Measurements from ENCODE around the gene RNF145. TPM values are rescaled to one million over a fixed set of nuclear protein-coding genes. Genes with fewer than 3 reads are reported as not detected.

Gene RNF145
- total and polyA plus RNA-seq, 2 donors (not counting 1 experiment from before 2014, with no cell fraction given) = 24.5 to 57.2 TPM

DNA sequence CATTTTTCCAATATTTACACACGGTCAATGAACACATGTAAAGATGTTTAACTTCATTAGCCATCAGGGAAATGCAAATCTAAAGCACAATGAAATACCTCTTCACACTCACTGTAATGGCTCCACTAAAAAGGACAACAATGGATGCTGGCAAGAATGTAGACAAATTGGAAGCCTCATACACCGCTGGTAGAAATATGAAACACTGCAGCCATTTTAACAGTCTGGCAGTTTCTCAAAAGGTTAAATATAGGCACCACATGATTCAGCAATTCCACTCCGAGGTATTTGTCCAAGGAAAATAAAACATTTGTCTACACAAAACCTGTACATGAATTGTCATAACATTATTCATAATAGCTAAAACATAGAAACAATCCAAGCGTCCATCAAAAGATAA is 20.0 kb downstream of the RNF145 start:
- H3K27ac Mint-ChIP-seq = no peak overlapping the region
- Histone ChIP-seq H2AFZ (ENCODE audit: insufficient read depth, low read depth, low read length, poor library complexity, severe bottlenecking) (no peak overlapping the region), H3K4me2 (replicated peaks; ENCODE audit: low read depth, low read length, poor library complexity, severe bottlenecking) (no peak overlapping the region), H3K36me3 (replicated peaks in 1 of 2; ENCODE audit: control extremely low read depth in 1 of 2, control insufficient read depth in 1 of 2, extremely low read depth in 1 of 2, insufficient read depth in 2 of 2, low read length in 1 of 2) (peaks cover 9 to 60% of the 10 kb centered on the region in 2 experiments), H3K4me3 (ENCODE audit: control extremely low read depth in 1 of 5, extremely low read depth in 1 of 5, insufficient read depth in 1 of 5, low read depth in 2 of 5, low read length in 4 of 5) (no peak overlapping the region), H3K79me2 (ENCODE audit: control insufficient read depth, insufficient read depth, low read length) (peaks cover 76% of the 10 kb centered on the region), H3K27ac (ENCODE audit: low read length in 2 of 2) (no peak overlapping the region), H3K9me3 (ENCODE audit: control extremely low read depth in 1 of 3, control insufficient read depth in 2 of 3, insufficient read depth in 1 of 3, low read length in 2 of 3) (no peaks in the 10 kb centered on the region), H3K27me3 (replicated peaks in 1 of 4; ENCODE audit: control extremely low read depth in 1 of 4, control insufficient read depth in 3 of 4, insufficient read depth in 4 of 4, low read length in 3 of 4) (no peaks in the 10 kb centered on the region), H3K4me1 (ENCODE audit: control insufficient read depth in 2 of 2, insufficient read depth in 2 of 2, low read length in 2 of 2) (peaks cover 9 to 12% of the 10 kb centered on the region in 2 donors), H3K9ac (ENCODE audit: low read length) (no peak overlapping the region), H4K20me1 (ENCODE audit: control insufficient read depth, insufficient read depth, low read length, poor library complexity, severe bottlenecking) (peaks cover 10% of the 10 kb centered on the region)
- no peaks in the 10 kb centered on the region for H3K27me3 Mint-ChIP-seq
- peaks cover 41% of the 10 kb centered on the region for H3K4me1 Mint-ChIP-seq
- CTCF ChIA-PET = interaction anchor here (1.4 to 4.8 kb wide), 2 partner anchors 10 to 32 kb away, joined by 3 to 21 read pairs; no protein-coding TSS in a partner anchor
- no peaks in the 10 kb centered on the region for H3K9me3 Mint-ChIP-seq (ENCODE audit: insufficient read depth)
- no peak for TF ChIP-seq EZH2 (IDR thresholded peaks at IDR 0.05; ENCODE audit: borderline replicate concordance, insufficient read depth, low read depth, low read length, poor library complexity, severe bottlenecking)
- TF ChIP-seq, protein P1, sequence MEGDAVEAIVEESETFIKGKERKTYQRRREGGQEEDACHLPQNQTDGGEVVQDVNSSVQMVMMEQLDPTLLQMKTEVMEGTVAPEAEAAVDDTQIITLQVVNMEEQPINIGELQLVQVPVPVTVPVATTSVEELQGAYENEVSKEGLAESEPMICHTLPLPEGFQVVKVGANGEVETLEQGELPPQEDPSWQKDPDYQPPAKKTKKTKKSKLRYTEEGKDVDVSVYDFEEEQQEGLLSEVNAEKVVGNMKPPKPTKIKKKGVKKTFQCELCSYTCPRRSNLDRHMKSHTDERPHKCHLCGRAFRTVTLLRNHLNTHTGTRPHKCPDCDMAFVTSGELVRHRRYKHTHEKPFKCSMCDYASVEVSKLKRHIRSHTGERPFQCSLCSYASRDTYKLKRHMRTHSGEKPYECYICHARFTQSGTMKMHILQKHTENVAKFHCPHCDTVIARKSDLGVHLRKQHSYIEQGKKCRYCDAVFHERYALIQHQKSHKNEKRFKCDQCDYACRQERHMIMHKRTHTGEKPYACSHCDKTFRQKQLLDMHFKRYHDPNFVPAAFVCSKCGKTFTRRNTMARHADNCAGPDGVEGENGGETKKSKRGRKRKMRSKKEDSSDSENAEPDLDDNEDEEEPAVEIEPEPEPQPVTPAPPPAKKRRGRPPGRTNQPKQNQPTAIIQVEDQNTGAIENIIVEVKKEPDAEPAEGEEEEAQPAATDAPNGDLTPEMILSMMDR (IDR thresholded peaks at IDR 0.05) = no peak
- 60% methylated on average over 1 of the region's 4 CpGs for WGBS (ENCODE audit: insufficient coverage)
- intact Hi-C loops (cut with micrococcal nuclease) = no loop called here
- ATAC-seq (ENCODE audit: low read depth) = no peak
- H3K4me3 Mint-ChIP-seq = no peak overlapping the region
- DNase-seq = no peak
- POLR2A ChIA-PET = no interaction called here

DNA sequence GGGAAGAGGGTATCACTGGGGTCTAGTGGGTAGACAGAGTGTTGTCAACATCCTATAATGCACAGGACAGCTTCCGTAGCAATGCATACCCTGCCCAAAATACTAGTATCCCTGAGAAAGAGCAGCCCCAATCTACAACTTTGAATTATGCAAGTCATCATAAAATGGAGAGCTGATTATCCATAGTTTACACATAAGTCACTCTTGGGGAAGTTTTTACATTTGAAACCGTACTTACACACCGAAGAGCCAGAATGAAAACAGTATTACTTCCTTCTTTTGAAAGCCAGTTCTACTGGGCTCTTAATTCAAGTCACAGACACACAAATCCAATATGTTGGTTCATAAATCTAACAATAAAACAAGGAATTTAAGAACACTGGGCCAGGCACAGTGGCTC is 21.6 kb downstream of the RNF145 start:
- Histone ChIP-seq H3K27ac (ENCODE audit: low read length in 2 of 2) (peak overlapping the region in 1 of 2 donors; percentile 31), H3K9me3 (ENCODE audit: control extremely low read depth in 1 of 3, control insufficient read depth in 2 of 3, insufficient read depth in 1 of 3, low read length in 2 of 3) (no peaks in the 10 kb centered on the region), H4K20me1 (ENCODE audit: control insufficient read depth, insufficient read depth, low read length, poor library complexity, severe bottlenecking) (peaks cover 10% of the 10 kb centered on the region), H3K79me2 (ENCODE audit: control insufficient read depth, insufficient read depth, low read length) (peaks cover 72% of the 10 kb centered on the region), H2AFZ (ENCODE audit: insufficient read depth, low read depth, low read length, poor library complexity, severe bottlenecking) (no peak overlapping the region), H3K36me3 (replicated peaks in 1 of 2; ENCODE audit: control extremely low read depth in 1 of 2, control insufficient read depth in 1 of 2, extremely low read depth in 1 of 2, insufficient read depth in 2 of 2, low read length in 1 of 2) (peaks cover 9 to 46% of the 10 kb centered on the region in 2 experiments), H3K9ac (ENCODE audit: low read length) (no peak overlapping the region), H3K4me1 (ENCODE audit: control insufficient read depth in 2 of 2, insufficient read depth in 2 of 2, low read length in 2 of 2) (peaks cover 9 to 17% of the 10 kb centered on the region in 2 donors), H3K4me2 (replicated peaks; ENCODE audit: low read depth, low read length, poor library complexity, severe bottlenecking) (peak overlapping the region; percentile 23), H3K4me3 (ENCODE audit: control extremely low read depth in 1 of 5, extremely low read depth in 1 of 5, insufficient read depth in 1 of 5, low read depth in 2 of 5, low read length in 4 of 5) (no peak overlapping the region), H3K27me3 (replicated peaks in 1 of 4; ENCODE audit: control extremely low read depth in 1 of 4, control insufficient read depth in 3 of 4, insufficient read depth in 4 of 4, low read length in 3 of 4) (no peaks in the 10 kb centered on the region)
- CTCF ChIA-PET = interaction anchor here (1.5 to 4.8 kb wide), 2 partner anchors 11 to 20 kb away, joined by 5 to 21 read pairs; no protein-coding TSS in a partner anchor
- no peaks in the 10 kb centered on the region for H3K27me3 Mint-ChIP-seq
- DNase-seq = peak; percentile 36
- POLR2A ChIA-PET = no interaction called here
- no peak overlapping the region for H3K4me3 Mint-ChIP-seq
- WGBS (ENCODE audit: insufficient coverage) = no CpG with 5 or more reads among the region's 3 CpGs
- peaks cover 45% of the 10 kb centered on the region for H3K4me1 Mint-ChIP-seq
- no peaks in the 10 kb centered on the region for H3K9me3 Mint-ChIP-seq (ENCODE audit: insufficient read depth)
- no peak for ATAC-seq (ENCODE audit: low read depth)
- TF ChIP-seq, protein P1 (IDR thresholded peaks at IDR 0.05) = no peak
- TF ChIP-seq EZH2 (IDR thresholded peaks at IDR 0.05; ENCODE audit: borderline replicate concordance, insufficient read depth, low read depth, low read length, poor library complexity, severe bottlenecking) = no peak
- intact Hi-C loops (cut with micrococcal nuclease) = no loop called here
- peak overlapping the region; percentile 69 for H3K27ac Mint-ChIP-seq
